ENCODE data around the gene ETV3.

GRCh38 chr1:157154291-157154690, 16.1 kb upstream of the ETV3 start:
- no peak for TF ChIP-seq EP300 (IDR thresholded peaks at IDR 0.05; ENCODE audit: borderline replicate concordance in 1 of 2, low read depth in 2 of 2, low read length in 2 of 2)
- TF ChIP-seq POU5F1 (IDR thresholded peaks at IDR 0.05; ENCODE audit: low read depth, low read length), result no peak
- no peak for TF ChIP-seq CTCF (IDR thresholded peaks at IDR 0.05; ENCODE audit: control extremely low read depth in 1 of 3, insufficient read depth in 1 of 3, low read depth in 1 of 3, low read length in 3 of 3)
- TF ChIP-seq GTF2F1 (IDR thresholded peaks at IDR 0.05; ENCODE audit: borderline replicate concordance, low read depth, low read length), result no peak

Data from H1 (cell line).